H1 (cell line): ENCODE results near the gene BCL2. TPM values are rescaled to one million over a fixed set of nuclear protein-coding genes. Genes with fewer than 3 reads are reported as not detected.

ENCODE experiments used
- CTCF ChIA-PET: fragments of 300-600 bp; sonication (Branson Sonifier 250); formaldehyde crosslinking; loops from one replicate; lab custom pipeline; 2021; ENCODE audit not compliant: partially characterized antibody; lab: Charles Lee
- POLR2A ChIA-PET: fragments of 300-600 bp; sonication (Branson Sonifier 250); formaldehyde crosslinking; loops from one replicate; lab custom pipeline; 2021; ENCODE audit warnings: inconsistent platforms; ENCODE audit not compliant: partially characterized antibody; lab: Charles Lee
- DNase-seq, 2 experiments: peaks; one replicate each; pipeline versions ENCODE4 v3.0.0 to v3.0.0-alpha.2; 2010 to 2022; ENCODE audit warnings: low spot score in 2 of 2, low read depth in 1 of 2, mixed read lengths in 1 of 2
- FAIRE-seq: peaks from 2 replicates; lab custom pipeline; 2011; peaks lifted over from hg19 to GRCh38; lab: Jason Lieb, UNC
- H2AFZ ChIP-seq: 2 replicates; pipeline ENCODE4 v1.8.1; 2012; ENCODE audit warnings: low read length, inconsistent platforms
- H2AK5ac ChIP-seq: 2 replicates; pipeline ENCODE4 v1.6.1; 2013; ENCODE audit warnings: low read depth, low read length
- H2BK120ac ChIP-seq: replicated peaks from 2 replicates; pipeline ENCODE3; 2013; ENCODE audit warnings: low read depth, low read length, inconsistent platforms
- H2BK12ac ChIP-seq: 2 replicates; pipeline ENCODE4 v1.6.1; 2013; ENCODE audit warnings: low read depth, low read length
- H2BK15ac ChIP-seq: 2 replicates; pipeline ENCODE4 v1.6.1; 2013; ENCODE audit warnings: low read length
- H2BK20ac ChIP-seq: 2 replicates; pipeline ENCODE4 v1.6.1; 2013; ENCODE audit warnings: low read length
- H2BK5ac ChIP-seq: 2 replicates; pipeline ENCODE4 v1.6.1; 2013; ENCODE audit warnings: low read depth, low read length
- H3K14ac ChIP-seq: 2 replicates; pipeline ENCODE4 v1.6.1; 2013; ENCODE audit warnings: inconsistent platforms; ENCODE audit not compliant: insufficient read length
- H3K18ac ChIP-seq: 2 replicates; pipeline ENCODE4 v1.6.1; 2013; ENCODE audit warnings: low read length; ENCODE audit errors: extremely low read depth
- H3K23ac ChIP-seq: 2 replicates; pipeline ENCODE4 v1.6.1; 2013; ENCODE audit warnings: inconsistent platforms; ENCODE audit not compliant: insufficient read length
- H3K23me2 ChIP-seq: 2 replicates; pipeline ENCODE4 v1.6.1; 2013; ENCODE audit warnings: low read depth, low read length
- H3K27ac ChIP-seq: 2 replicates; pipeline ENCODE4 v1.6.1; 2011; ENCODE audit warnings: low read depth, low read length, inconsistent platforms
- H3K27me3 ChIP-seq, 4 experiments: replicated peaks in 1 of 4; 1 replicate in 1 of 4; 2 replicates in 3 of 4; pipeline versions ENCODE4 v1.6.1 to v1.8.1; 2011 to 2013; ENCODE audit warnings: low read length in 3 of 4, mild to moderate bottlenecking in 3 of 4, inconsistent platforms in 2 of 4, mixed read lengths in 2 of 4, moderate library complexity in 1 of 4; ENCODE audit not compliant: control insufficient read depth in 3 of 4, insufficient read depth in 3 of 4; ENCODE audit errors: extremely low read depth in 1 of 4
- H3K36me3 ChIP-seq, 4 experiments: 2 replicates each; pipeline versions ENCODE4 v1.6.1 to v1.8.1; 2011 to 2013; ENCODE audit warnings: mild to moderate bottlenecking in 4 of 4, low read length in 3 of 4, moderate library complexity in 2 of 4, control low read depth in 1 of 4, inconsistent platforms in 1 of 4; ENCODE audit not compliant: insufficient read depth in 4 of 4, control insufficient read depth in 2 of 4
- H3K4ac ChIP-seq: replicated peaks from 2 replicates; pipeline ENCODE3; 2013; ENCODE audit warnings: low read length, low read depth, mixed read lengths, inconsistent platforms; ENCODE audit not compliant: insufficient read length
- H3K4me1 ChIP-seq, 4 experiments: replicated peaks in 1 of 4; 1 replicate in 1 of 4; 2 replicates in 3 of 4; pipeline versions ENCODE4 v1.6.1 to v1.8.1; 2011 to 2013; ENCODE audit warnings: low read length in 3 of 4, inconsistent platforms in 2 of 4, mixed read lengths in 1 of 4; ENCODE audit not compliant: insufficient read depth in 4 of 4, control insufficient read depth in 3 of 4
- H3K4me2 ChIP-seq, 2 experiments: 2 replicates each; pipeline versions ENCODE4 v1.6.1 to v1.8.1; 2011 to 2013; ENCODE audit warnings: low read depth in 2 of 2, low read length in 2 of 2, control low read depth in 1 of 2, inconsistent platforms in 1 of 2, mild to moderate bottlenecking in 1 of 2; ENCODE audit not compliant: insufficient read depth in 1 of 2
- H3K4me3 ChIP-seq, 4 experiments: fragments of 200-600, 300-600 bp in 1 of 4; sonication (generic), shearing (Covaris generic), sonication (Bioruptor Twin) in 1 of 4; 2 replicates each; pipeline versions ENCODE4 v1.5.1 to v1.8.1; 2011 to 2016; ENCODE audit warnings: low read length in 4 of 4, low read depth in 3 of 4, control low read depth in 2 of 4, inconsistent platforms in 2 of 4, mild to moderate bottlenecking in 2 of 4, mixed read lengths in 1 of 4, moderate library complexity in 1 of 4; ENCODE audit not compliant: insufficient read depth in 2 of 4; ENCODE audit errors: extremely low read depth in 1 of 4
- H3K56ac ChIP-seq: replicated peaks from 2 replicates; pipeline ENCODE3; 2013; ENCODE audit warnings: low read depth, mild to moderate bottlenecking, mixed read lengths, low read length, inconsistent platforms; ENCODE audit not compliant: insufficient read length
- H3K79me1 ChIP-seq: 2 replicates; pipeline ENCODE4 v1.6.1; 2013; ENCODE audit warnings: low read depth, low read length, control low read depth
- H3K79me2 ChIP-seq, 2 experiments: 2 replicates each; pipeline versions ENCODE4 v1.6.1 to v1.8.1; 2012 to 2013; ENCODE audit warnings: low read length in 2 of 2, mild to moderate bottlenecking in 2 of 2, inconsistent platforms in 1 of 2; ENCODE audit not compliant: insufficient read depth in 2 of 2, control insufficient read depth in 1 of 2
- H3K9ac ChIP-seq, 4 experiments: replicated peaks in 1 of 4; 1 replicate in 1 of 4; 2 replicates in 3 of 4; pipeline versions ENCODE4 v1.6.1 to v1.8.1; 2011 to 2013; ENCODE audit warnings: low read depth in 3 of 4, low read length in 3 of 4, control low read depth in 2 of 4, mild to moderate bottlenecking in 2 of 4, moderate library complexity in 2 of 4, inconsistent platforms in 1 of 4; ENCODE audit errors: extremely low read depth in 1 of 4
- H3K9me3 ChIP-seq, 2 experiments: 2 replicates each; pipeline versions ENCODE4 v1.6.1 to v1.8.1; 2012 to 2013; ENCODE audit warnings: mild to moderate bottlenecking in 2 of 2, moderate library complexity in 2 of 2, control low read depth in 1 of 2, inconsistent platforms in 1 of 2, low read depth in 1 of 2, low read length in 1 of 2, mixed read lengths in 1 of 2; ENCODE audit not compliant: insufficient read depth in 2 of 2
- H4K20me1 ChIP-seq, 2 experiments: replicated peaks in 1 of 2; 2 replicates each; pipeline versions ENCODE3 to v1.8.1; 2011 to 2013; ENCODE audit warnings: inconsistent platforms in 2 of 2, low read length in 2 of 2, mild to moderate bottlenecking in 1 of 2; ENCODE audit not compliant: insufficient read depth in 2 of 2, control insufficient read depth in 1 of 2
- H4K5ac ChIP-seq: 2 replicates; pipeline ENCODE4 v1.6.1; 2013; ENCODE audit warnings: low read length, low read depth, mixed read lengths, inconsistent platforms; ENCODE audit not compliant: insufficient read length
- H4K8ac ChIP-seq: 2 replicates; pipeline ENCODE4 v1.8.0; 2013; ENCODE audit warnings: mild to moderate bottlenecking, moderate library complexity, low read length, inconsistent platforms; ENCODE audit not compliant: insufficient read depth; ENCODE audit errors: extremely low read depth
- H4K91ac ChIP-seq: replicated peaks from 2 replicates; pipeline ENCODE3; 2013; ENCODE audit warnings: low read length, mixed read lengths, inconsistent platforms; ENCODE audit not compliant: insufficient read length
- CBX8 ChIP-seq: fragments of 300-800, 300-1000 bp; sonication (generic); IDR thresholded peaks from 2 replicates; pipeline ENCODE4 v1.7.1; 2016; ENCODE audit warnings: low read depth, low read length, borderline replicate concordance
- CTBP2 ChIP-seq: IDR thresholded peaks from 2 replicates; pipeline ENCODE4 v1.7.0; 2011; ENCODE audit warnings: borderline replicate concordance, mild to moderate bottlenecking, moderate library complexity, mixed read lengths, low read length; ENCODE audit not compliant: insufficient read depth, insufficient read length
- E2F6 ChIP-seq: IDR thresholded peaks from 2 replicates; pipeline ENCODE4 v1.6.1; 2012; ENCODE audit warnings: inconsistent platforms
- EGR1 ChIP-seq: IDR thresholded peaks from 2 replicates; pipeline ENCODE4 v1.6.1; 2011; ENCODE audit warnings: low read depth, low read length, borderline replicate concordance
- JUN ChIP-seq: IDR thresholded peaks from 2 replicates; pipeline ENCODE4 v1.6.1; 2011; ENCODE audit warnings: low read depth, mild to moderate bottlenecking, improper control_type of control experiment, low read length
- JUND ChIP-seq: IDR thresholded peaks from 2 replicates; pipeline ENCODE4 v1.6.1; 2011; ENCODE audit warnings: mild to moderate bottlenecking, improper control_type of control experiment, low read length
- KDM1A ChIP-seq: fragments of 200-600, 300-600 bp; sonication (generic); IDR thresholded peaks from 2 replicates; pipeline ENCODE4 v1.7.1; 2016; ENCODE audit warnings: mild to moderate bottlenecking, low read length, borderline replicate concordance
- MAX ChIP-seq: IDR thresholded peaks from 2 replicates; pipeline ENCODE4 v1.6.1; 2012; ENCODE audit warnings: inconsistent platforms
- SIX5 ChIP-seq: IDR thresholded peaks from 2 replicates; pipeline ENCODE4 v1.6.1; 2011; ENCODE audit warnings: mild to moderate bottlenecking, low read depth, low read length
- SP4 ChIP-seq: IDR thresholded peaks from 2 replicates; pipeline ENCODE4 v1.6.1; 2012; ENCODE audit warnings: low read length, inconsistent platforms
- SRF ChIP-seq: IDR thresholded peaks from 2 replicates; pipeline ENCODE4 v1.6.1; 2011; ENCODE audit warnings: mild to moderate bottlenecking, low read depth, low read length, moderate library complexity
- TAF1 ChIP-seq: IDR thresholded peaks from 2 replicates; pipeline ENCODE4 v1.6.1; 2011; ENCODE audit warnings: mild to moderate bottlenecking, low read depth, low read length
- TCF12 ChIP-seq: IDR thresholded peaks from 2 replicates; pipeline ENCODE4 v1.6.1; 2011; ENCODE audit warnings: low read depth, mild to moderate bottlenecking, low read length
- TEAD4 ChIP-seq: IDR thresholded peaks from 2 replicates; pipeline ENCODE4 v1.6.1; 2012; ENCODE audit warnings: low read depth, low read length, inconsistent platforms, mixed read lengths
- ZNF274 ChIP-seq: IDR thresholded peaks from 2 replicates; pipeline ENCODE4 v1.7.0; 2012; ENCODE audit warnings: low read length, borderline replicate concordance; ENCODE audit errors: extremely low read depth
- polyA plus RNA-seq, 7 experiments: library from polyadenylated mRNA; depleted of rRNA in 3 of 7; stranded (reverse) in 5 of 7; unstranded in 2 of 7; fragments of >200 nt in 5 of 7; fragments of 200-250 nt in 2 of 7; gene quantifications; 1 replicate in 5 of 7; 2 replicates in 1 of 7; 4 replicates in 1 of 7; pipeline versions ENCODE4 v1.2.1 to v1.2.3, GENCODE V29; 2011 to 2013; ENCODE audit warnings: missing spikeins in 2 of 7, mixed read lengths in 2 of 7
- total RNA-seq: library from RNA; stranded (reverse); fragmentation: NEBNext Ultra II Directional; extraction: Animal tissue kit (Norgen Biotek cat#: 25700); gene quantifications from 2 replicates; pipeline ENCODE4 v1.2.1, GENCODE V29; 2021

Gene BCL2
- total and polyA plus RNA-seq, 2 of the 8 experiments (the other 6 are each of a cell fraction or from before 2014, with no cell fraction given) = 0.59 to 4.5 TPM

GRCh38 chr18:63315876-63316275 lies 3.7 kb downstream of the BCL2 start:
- Histone ChIP-seq H4K20me1 (peaks cover 0 to 3% of the 10 kb centered on the region in 2 experiments), H2BK20ac (no peak overlapping the region), H3K4me2 (no peak overlapping the region), H3K79me1 (no peaks in the 10 kb centered on the region), H4K8ac (no peak overlapping the region), H3K23ac (no peak overlapping the region), H3K9ac (no peak overlapping the region), H3K27me3 (peaks cover 0 to 26% (median 18%) of the 10 kb centered on the region in 4 experiments; a peak in 6 of 7 replicates), H3K9me3 (no peaks in the 10 kb centered on the region), H3K4me1 (peaks cover 0 to 8% (median 4%) of the 10 kb centered on the region in 4 experiments; a peak in 3 of 7 replicates), H2BK12ac (no peak overlapping the region), H2BK5ac (no peak overlapping the region), H3K23me2 (peaks cover 8% of the 10 kb centered on the region; the same call in 1 of the 2 replicates), H3K4ac (no peak overlapping the region), H3K18ac (no peak overlapping the region), H2BK15ac (no peak overlapping the region), H3K4me3 (no peak overlapping the region), H3K36me3 (no peaks in the 10 kb centered on the region), H3K79me2 (no peaks in the 10 kb centered on the region; a peak in 1 of 4 replicates), H2AK5ac (no peak overlapping the region), H2BK120ac (no peak overlapping the region), H2AFZ (no peak overlapping the region), H3K56ac (no peak overlapping the region), H3K14ac (no peak overlapping the region), H3K27ac (no peak overlapping the region), H4K5ac (no peak overlapping the region), H4K91ac (no peak overlapping the region)
- ChIA-PET POLR2A (no interaction called here), CTCF (interaction anchor here (1.0 to 2.2 kb wide), 2 partner anchors 10 to 14 kb away, joined by 3 to 6 read pairs; no protein-coding TSS in a partner anchor)
- DNase-seq (no peak), FAIRE-seq (no peak)
- TF ChIP-seq KDM1A = no peak
- TF ChIP-seq JUND = no peak
- TF ChIP-seq MAX = no peak
- no peak for TF ChIP-seq CBX8
- TF ChIP-seq ZNF274 = no peak
- no peak for TF ChIP-seq E2F6
- TF ChIP-seq SP4 = no peak
- TF ChIP-seq SRF = no peak
- no peak for TF ChIP-seq SIX5
- TF ChIP-seq CTBP2 = no peak
- no peak for TF ChIP-seq TEAD4
- no peak for TF ChIP-seq EGR1
- TF ChIP-seq TCF12 = no peak
- TF ChIP-seq TAF1 = no peak
- no peak for TF ChIP-seq JUN
